Stomach (tissue), 4 donors: ENCODE data around the gene TBC1D10B.

Experiments
- EP300 ChIP-seq: sonication (generic); formaldehyde crosslinking; IDR thresholded peaks from one replicate; pipeline ENCODE4 v1.6.1; 2017; ENCODE audit warnings: antibody characterized with exemption
- POLR2A ChIP-seq, 4 donors: fragments of 450-650 bp; IDR thresholded peaks; one replicate each; pipeline ENCODE4 v1.6.1; 2016; ENCODE audit warnings: antibody characterized with exemption in 4 of 4, control low read depth in 2 of 4, mild to moderate bottlenecking in 1 of 4, moderate library complexity in 1 of 4
- POLR2AphosphoS5 ChIP-seq, 3 donors: sonication (generic); formaldehyde crosslinking; IDR thresholded peaks; one replicate each; pipeline ENCODE4 v1.6.1; 2016; ENCODE audit warnings: antibody characterized with exemption in 3 of 3
- TF ChIP-seq, protein P1 (sequence below), 7 experiments: fragments of 450-650 bp in 4 of 7; fragments of 200-600 bp in 3 of 7; sonication (generic) in 3 of 7; IDR thresholded peaks; one replicate each; pipeline ENCODE4 v1.5.1; 2016 to 2019; ENCODE audit warnings: antibody characterized with exemption in 7 of 7, control low read depth in 2 of 7, mild to moderate bottlenecking in 1 of 7

DNA sequence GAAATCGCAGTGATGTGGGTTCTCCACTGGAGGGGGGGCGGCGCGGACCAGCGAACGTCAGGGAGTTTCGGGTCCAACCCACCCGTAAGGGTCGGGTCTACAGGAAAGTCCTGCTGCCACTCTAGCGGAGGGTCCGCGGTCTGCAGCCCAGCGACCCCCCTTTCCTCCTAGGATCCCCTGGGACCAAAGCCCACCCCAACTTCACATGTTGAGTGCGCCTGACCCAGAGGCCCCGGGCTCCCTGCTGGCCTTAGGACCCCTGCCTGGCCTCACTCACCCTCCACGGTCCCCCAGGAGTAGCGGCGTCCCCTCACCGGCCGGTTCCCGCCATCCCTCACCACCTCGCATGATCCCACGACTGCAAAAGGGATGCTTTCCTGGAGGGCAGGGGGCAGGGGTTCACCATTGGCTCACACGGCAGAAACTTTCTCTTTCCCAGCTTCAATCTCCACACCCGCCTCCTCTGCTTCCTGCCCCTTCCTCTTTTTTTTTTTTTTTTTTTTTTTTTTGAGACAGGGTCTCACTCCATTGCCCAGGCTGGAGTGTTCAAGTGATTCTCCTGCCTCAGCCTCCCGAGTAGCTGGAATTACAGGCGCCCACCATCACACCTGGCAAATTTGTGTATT, 9.0 kb upstream of the TBC1D10B start:
- TF ChIP-seq, protein P1, sequence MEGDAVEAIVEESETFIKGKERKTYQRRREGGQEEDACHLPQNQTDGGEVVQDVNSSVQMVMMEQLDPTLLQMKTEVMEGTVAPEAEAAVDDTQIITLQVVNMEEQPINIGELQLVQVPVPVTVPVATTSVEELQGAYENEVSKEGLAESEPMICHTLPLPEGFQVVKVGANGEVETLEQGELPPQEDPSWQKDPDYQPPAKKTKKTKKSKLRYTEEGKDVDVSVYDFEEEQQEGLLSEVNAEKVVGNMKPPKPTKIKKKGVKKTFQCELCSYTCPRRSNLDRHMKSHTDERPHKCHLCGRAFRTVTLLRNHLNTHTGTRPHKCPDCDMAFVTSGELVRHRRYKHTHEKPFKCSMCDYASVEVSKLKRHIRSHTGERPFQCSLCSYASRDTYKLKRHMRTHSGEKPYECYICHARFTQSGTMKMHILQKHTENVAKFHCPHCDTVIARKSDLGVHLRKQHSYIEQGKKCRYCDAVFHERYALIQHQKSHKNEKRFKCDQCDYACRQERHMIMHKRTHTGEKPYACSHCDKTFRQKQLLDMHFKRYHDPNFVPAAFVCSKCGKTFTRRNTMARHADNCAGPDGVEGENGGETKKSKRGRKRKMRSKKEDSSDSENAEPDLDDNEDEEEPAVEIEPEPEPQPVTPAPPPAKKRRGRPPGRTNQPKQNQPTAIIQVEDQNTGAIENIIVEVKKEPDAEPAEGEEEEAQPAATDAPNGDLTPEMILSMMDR (IDR thresholded peaks at IDR 0.05): no peak
- TF ChIP-seq POLR2A (IDR thresholded peaks at IDR 0.05) (no peak), POLR2AphosphoS5 (IDR thresholded peaks at IDR 0.05) (no peak), EP300 (no peak)
